HG03066 (cell line): ENCODE data around the gene U2AF2.

Source experiments
- ATAC-seq: cut with Tn5 transposase; IDR thresholded peaks from one replicate; pipeline ENCODE4 v1.9.1; 2021; ENCODE audit warnings: low read depth; ENCODE audit not compliant: unreplicated experiment

U2AF2 gene

GRCh38 chr19:55687281-55688201, 32.7 kb downstream of the U2AF2 start:
- no peak for ATAC-seq

GRCh38 chr19:55688422-55689218, 33.8 kb downstream of the U2AF2 start:
- no peak for ATAC-seq

- ATAC-seq, result no peak
Observed at GRCh38 chr19:55689411-55690108, 34.7 kb downstream of the U2AF2 start.

GRCh38 chr19:55690109-55690768, 35.4 kb downstream of the U2AF2 start:
- ATAC-seq, result no peak

- no peak for ATAC-seq
Observed at GRCh38 chr19:55690769-55691545, 36.1 kb downstream of the U2AF2 start.

- no peak for ATAC-seq
Observed at GRCh38 chr19:55691561-55692481, 37.0 kb downstream of the U2AF2 start.

- no peak for ATAC-seq
Observed at GRCh38 chr19:55692681-55693081, 37.8 kb downstream of the U2AF2 start.

- ATAC-seq, result no peak
Observed at GRCh38 chr19:55693336-55693974, 38.6 kb downstream of the U2AF2 start.

GRCh38 chr19:55694241-55694655, 39.4 kb downstream of the U2AF2 start:
- ATAC-seq, result no peak

- ATAC-seq, result no peak
Observed at GRCh38 chr19:55694656-55695491, 40.0 kb downstream of the U2AF2 start.

- no peak for ATAC-seq
Observed at GRCh38 chr19:55695511-55696290, 40.9 kb downstream of the U2AF2 start.

- no peak for ATAC-seq
Observed at GRCh38 chr19:55696301-55697068, 41.6 kb downstream of the U2AF2 start.

- ATAC-seq, result no peak
Observed at GRCh38 chr19:55697069-55697440, 42.2 kb downstream of the U2AF2 start.

- no peak for ATAC-seq
Observed at GRCh38 chr19:55697698-55698097, 42.9 kb downstream of the U2AF2 start.

GRCh38 chr19:55698256-55698655, 43.4 kb downstream of the U2AF2 start:
- no peak for ATAC-seq

- no peak for ATAC-seq
Observed at GRCh38 chr19:55699221-55699620, 44.4 kb downstream of the U2AF2 start.
